Keratinocyte (primary cell): ENCODE measurements around the gene TMEM191C. TPM values are rescaled to one million over a fixed set of nuclear protein-coding genes. Genes with fewer than 3 reads are reported as not detected.
"Not testable (repeated sequence)": the region's sequence is repeated elsewhere in the genome, so short reads cannot be mapped to it uniquely, and the experiment has no call there.

Experiments
- DNase-seq: peaks from one replicate; pipeline ENCODE4 v3.0.0-alpha.2; 2011; ENCODE audit warnings: low read depth, missing footprints, low spot score
- FAIRE-seq: peaks from 2 replicates; lab custom pipeline; 2011; peaks lifted over from hg19 to GRCh38; lab: Jason Lieb, UNC
- H2AFZ ChIP-seq: 2 replicates; pipeline ENCODE4 v1.6.0; 2012; ENCODE audit warnings: low read length, control low read depth, inconsistent platforms; ENCODE audit not compliant: control insufficient read depth
- H3K27ac ChIP-seq: 2 replicates; pipeline ENCODE4 v1.5.1; 2011; ENCODE audit warnings: low read length; ENCODE audit not compliant: control insufficient read depth, insufficient read depth
- H3K27me3 ChIP-seq: 3 replicates; pipeline ENCODE4 v1.6.0; 2011; ENCODE audit warnings: low read length; ENCODE audit not compliant: control insufficient read depth, insufficient read depth; ENCODE audit errors: extremely low read depth
- H3K36me3 ChIP-seq, 2 experiments: 2 replicates in 1 of 2; 3 replicates in 1 of 2; pipeline ENCODE4 v1.5.1; 2011; ENCODE audit warnings: low read length in 2 of 2, mild to moderate bottlenecking in 1 of 2; ENCODE audit not compliant: control insufficient read depth in 2 of 2, insufficient read depth in 2 of 2; ENCODE audit errors: extremely low read depth in 1 of 2
- H3K4me1 ChIP-seq: 3 replicates; pipeline ENCODE4 v1.5.1; 2011; ENCODE audit warnings: low read length; ENCODE audit not compliant: control insufficient read depth, insufficient read depth; ENCODE audit errors: extremely low read depth
- H3K4me2 ChIP-seq: 3 replicates; pipeline ENCODE4 v1.6.0; 2011; ENCODE audit warnings: low read depth, low read length; ENCODE audit not compliant: control insufficient read depth, insufficient read depth; ENCODE audit errors: extremely low read depth
- H3K4me3 ChIP-seq, 3 experiments: fragments of 200-600 bp in 1 of 3; sonication (generic) in 1 of 3; 2 replicates in 2 of 3; 3 replicates in 1 of 3; pipeline ENCODE4 v1.5.1; 2011 to 2016; ENCODE audit warnings: low read length in 3 of 3, mild to moderate bottlenecking in 3 of 3, control low read depth in 2 of 3, inconsistent platforms in 1 of 3, low read depth in 1 of 3, mixed read lengths in 1 of 3, mixed run types in 1 of 3, moderate library complexity in 1 of 3; ENCODE audit not compliant: control insufficient read depth in 2 of 3, insufficient read depth in 2 of 3; ENCODE audit errors: extremely low read depth in 1 of 3
- H3K79me2 ChIP-seq: 2 replicates; pipeline ENCODE4 v1.6.0; 2012; ENCODE audit warnings: low read length; ENCODE audit not compliant: control insufficient read depth, insufficient read depth
- H3K9ac ChIP-seq: 3 replicates; pipeline ENCODE4 v1.6.0; 2011; ENCODE audit warnings: low read length; ENCODE audit not compliant: control insufficient read depth, insufficient read depth; ENCODE audit errors: extremely low read depth
- H3K9me1 ChIP-seq: 3 replicates; pipeline ENCODE4 v1.6.0; 2011; ENCODE audit warnings: low read length; ENCODE audit not compliant: control insufficient read depth, insufficient read depth; ENCODE audit errors: extremely low read depth
- H3K9me3 ChIP-seq: 2 replicates; pipeline ENCODE4 v1.5.1; 2012; ENCODE audit warnings: low read depth, low read length; ENCODE audit not compliant: control insufficient read depth
- H4K20me1 ChIP-seq: 3 replicates; pipeline ENCODE4 v1.6.0; 2011; ENCODE audit warnings: low read length; ENCODE audit not compliant: control insufficient read depth, insufficient read depth; ENCODE audit errors: extremely low read depth
- dilution Hi-C: fragments of 300-500 bp; cut with MboI; formaldehyde crosslinking; loops from one replicate; pipeline ENCODE4 v1.7.0; 2020; ENCODE audit warnings: low sequenced_read_pairs; ENCODE audit not compliant: extremely low pct_ligation_motif_present
- polyA plus RNA-seq, 5 experiments: library from polyadenylated mRNA; depleted of rRNA in 3 of 5; stranded (reverse) in 3 of 5; stranded (forward) in 1 of 5; unstranded in 1 of 5; fragments of >200 nt; gene quantifications; 1 replicate in 1 of 5; 2 replicates in 3 of 5; 3 replicates in 1 of 5; pipeline versions ENCODE4 v1.2.1 to v1.2.3, GENCODE V29; 2011 to 2012; ENCODE audit warnings: missing spikeins in 2 of 5, low read depth in 1 of 5, low replicate concordance in 1 of 5

Gene TMEM191C
- polyA plus RNA-seq, 1 donor (not counting 4 experiments of a cell fraction or from before 2014, with no cell fraction given) = 0.31 TPM

DNA sequence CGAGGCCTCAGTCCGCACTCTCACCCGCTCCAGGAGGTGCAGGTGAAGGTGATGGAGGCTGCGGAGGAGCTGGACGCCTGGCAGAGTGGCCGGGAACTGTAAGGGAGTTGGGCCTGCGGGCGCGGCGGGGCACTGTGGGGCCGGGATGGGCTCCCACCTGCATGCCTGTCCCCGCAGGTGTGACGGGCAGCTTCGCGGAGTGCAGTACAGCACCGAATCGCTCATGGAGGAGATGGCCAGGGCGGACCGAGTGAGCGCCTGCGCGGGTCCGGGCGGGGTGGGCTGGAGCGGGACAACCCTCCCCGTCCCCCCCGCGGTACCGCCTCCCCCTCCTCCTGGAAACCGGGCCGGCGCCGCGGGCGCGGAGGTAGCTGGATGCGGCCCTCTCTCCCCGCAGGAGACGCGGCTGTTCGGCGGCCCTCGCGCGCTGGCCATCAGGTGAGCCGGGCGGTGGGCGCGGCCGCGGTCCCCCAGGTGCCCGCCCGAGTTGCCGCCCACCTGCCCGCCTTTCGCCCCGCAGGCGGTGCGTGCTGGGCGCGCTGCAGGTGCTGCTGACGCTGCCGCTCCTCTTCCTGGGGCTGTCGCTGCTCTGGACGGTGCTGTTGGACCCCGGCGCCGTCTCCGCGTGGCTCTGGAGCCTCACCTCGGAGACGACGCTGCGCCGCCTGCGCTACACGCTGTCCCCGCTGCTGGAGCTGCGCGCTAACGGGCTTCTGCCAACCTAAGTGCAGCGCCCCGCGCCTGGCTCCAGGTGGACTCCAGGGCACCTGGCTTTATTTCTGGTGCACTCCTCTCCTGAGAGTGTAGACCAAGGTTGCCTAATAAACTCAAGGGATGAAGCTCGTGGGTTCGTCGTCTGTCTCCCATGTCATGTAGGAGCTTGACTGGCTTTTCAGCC, 2.2 kb downstream of the TMEM191C start:
- H3K4me1 ChIP-seq, H3K79me2 ChIP-seq, H3K36me3 ChIP-seq, H3K9me3 ChIP-seq, FAIRE-seq, H3K9me1 ChIP-seq, dilution Hi-C loops, H3K4me3 ChIP-seq, H4K20me1 ChIP-seq, H3K27me3 ChIP-seq, H3K9ac ChIP-seq, H2AFZ ChIP-seq, H3K4me2 ChIP-seq, H3K27ac ChIP-seq, DNase-seq: not testable (repeated sequence)

DNA sequence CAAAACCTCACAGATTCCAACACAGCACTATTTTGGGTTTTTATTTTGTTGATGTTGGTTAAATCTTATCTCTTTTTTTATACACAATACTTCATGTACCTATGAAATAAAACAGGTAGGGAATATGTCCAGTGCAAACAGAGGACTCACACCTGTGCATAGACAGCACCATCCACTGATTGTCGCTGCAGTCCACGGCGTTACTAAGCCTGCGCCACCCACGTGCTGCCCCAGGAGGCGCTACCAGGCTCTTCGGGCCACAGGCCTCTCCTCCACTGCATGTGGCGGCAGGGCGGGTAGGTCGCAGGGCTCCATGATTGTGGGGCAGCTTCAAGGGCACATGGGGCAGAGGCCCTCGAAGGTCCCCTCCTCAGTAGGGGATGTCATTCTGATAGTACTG, 5.8 kb downstream of the TMEM191C start:
- FAIRE-seq, H3K79me2 ChIP-seq, H3K27me3 ChIP-seq, H4K20me1 ChIP-seq, DNase-seq, dilution Hi-C loops, H3K4me1 ChIP-seq, H3K27ac ChIP-seq, H3K36me3 ChIP-seq, H3K4me2 ChIP-seq, H3K9ac ChIP-seq, H3K4me3 ChIP-seq, H3K9me3 ChIP-seq, H3K9me1 ChIP-seq, H2AFZ ChIP-seq: not testable (repeated sequence)

DNA sequence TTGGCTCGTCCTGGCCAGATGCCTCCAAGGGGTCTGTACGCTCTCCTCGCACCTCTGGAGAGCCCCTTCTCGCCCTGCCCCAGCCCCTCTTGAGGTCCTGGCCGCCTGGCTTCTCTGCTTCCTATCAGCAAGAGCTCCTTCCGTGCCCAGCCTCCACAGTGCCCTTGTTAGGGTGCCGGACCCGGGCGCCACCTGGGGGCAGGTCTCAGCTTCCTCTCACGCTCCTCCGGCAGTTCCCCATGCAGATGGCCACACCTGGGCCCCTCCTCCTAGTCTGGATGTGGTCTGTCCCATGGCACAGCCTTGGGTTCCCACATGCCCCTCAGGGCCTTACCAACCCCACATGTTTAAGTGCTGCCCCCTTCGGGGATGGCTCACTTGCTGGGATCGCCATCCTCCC, 6.5 kb downstream of the TMEM191C start:
- H3K27ac ChIP-seq, FAIRE-seq, H3K79me2 ChIP-seq, H3K9me1 ChIP-seq, H3K9ac ChIP-seq, DNase-seq, H3K4me3 ChIP-seq, H3K36me3 ChIP-seq, dilution Hi-C loops, H4K20me1 ChIP-seq, H3K27me3 ChIP-seq, H3K9me3 ChIP-seq, H3K4me2 ChIP-seq, H3K4me1 ChIP-seq, H2AFZ ChIP-seq: not testable (repeated sequence)

DNA sequence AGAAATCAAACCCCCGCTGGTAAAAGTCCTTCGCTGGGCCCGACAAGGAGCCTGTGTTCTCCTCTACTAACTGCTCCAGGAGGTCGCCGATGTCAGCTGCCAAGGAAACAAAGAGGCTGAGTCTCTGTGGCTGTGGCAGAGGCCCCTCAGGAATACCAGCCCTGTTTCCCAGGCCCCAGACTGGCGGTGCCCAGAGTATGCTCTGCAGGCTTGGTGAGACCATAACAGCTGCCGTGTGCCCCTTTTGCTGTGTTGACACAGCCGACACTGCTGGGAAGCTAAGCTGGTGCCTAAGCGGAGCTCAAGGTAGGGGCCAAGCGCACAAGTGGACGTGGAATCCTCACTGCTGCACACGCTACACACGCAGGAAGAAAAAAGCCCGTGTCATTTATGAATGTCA, 16.9 kb downstream of the TMEM191C start:
- H3K9me3 ChIP-seq, H4K20me1 ChIP-seq, H3K4me1 ChIP-seq, H3K4me3 ChIP-seq, H3K36me3 ChIP-seq, H3K9ac ChIP-seq, H3K9me1 ChIP-seq, DNase-seq, FAIRE-seq, H3K79me2 ChIP-seq, dilution Hi-C loops, H3K27ac ChIP-seq, H2AFZ ChIP-seq, H3K4me2 ChIP-seq, H3K27me3 ChIP-seq: not testable (repeated sequence)

DNA sequence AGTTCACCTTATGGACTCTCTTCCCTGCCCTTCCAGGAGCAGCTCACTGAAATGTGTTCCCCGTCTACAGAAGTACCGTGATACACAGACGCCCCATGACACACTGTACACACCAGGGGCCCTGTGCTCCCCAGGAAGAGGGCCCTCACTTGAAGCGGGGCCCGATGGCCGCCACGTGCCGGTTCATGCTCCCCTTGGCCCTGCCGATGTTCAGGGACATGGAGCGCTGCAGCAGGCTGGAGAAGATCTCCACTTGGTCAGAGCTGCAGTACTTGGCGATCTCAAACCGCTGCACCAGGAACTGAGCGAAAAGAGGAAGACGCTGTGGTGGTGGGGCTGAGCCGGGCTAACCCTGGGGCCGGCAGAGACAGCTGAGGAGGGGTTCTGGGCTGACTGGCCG, 20.5 kb downstream of the TMEM191C start:
- H2AFZ ChIP-seq, H3K27me3 ChIP-seq, dilution Hi-C loops: not testable (repeated sequence)

More for the DNA sequence above, 20.5 kb downstream of the TMEM191C start:
- not testable (repeated sequence) for DNase-seq, H3K27ac ChIP-seq, FAIRE-seq, H3K9me1 ChIP-seq, H3K4me2 ChIP-seq, H3K9ac ChIP-seq, H3K4me3 ChIP-seq, H3K4me1 ChIP-seq, H3K36me3 ChIP-seq, H3K9me3 ChIP-seq, H4K20me1 ChIP-seq, H3K79me2 ChIP-seq
